Testis (tissue), 2 donors: ENCODE measurements around the gene NUDT2.

Experiments
- CTCF ChIP-seq, 3 experiments: fragments of 450-650 bp in 2 of 3; fragments of 200-600 bp in 1 of 3; sonication (generic) in 1 of 3; IDR thresholded peaks; one replicate each; pipeline ENCODE4 v1.5.1; 2016 to 2019; ENCODE audit warnings: antibody characterized with exemption in 3 of 3, mild to moderate bottlenecking in 2 of 3, moderate library complexity in 1 of 3
- POLR2A ChIP-seq: fragments of 450-650 bp; IDR thresholded peaks from one replicate; pipeline ENCODE4 v1.6.1; 2017; ENCODE audit warnings: antibody characterized with exemption, mild to moderate bottlenecking, moderate library complexity

- TF ChIP-seq CTCF (IDR thresholded peaks at IDR 0.05) (no peak), POLR2A (no peak)
Observed at GRCh38 chr9:34382879-34383278, 53.5 kb downstream of the NUDT2 start.
